ENCODE data around the gene PSMG2.

Gene PSMG2

DNA sequence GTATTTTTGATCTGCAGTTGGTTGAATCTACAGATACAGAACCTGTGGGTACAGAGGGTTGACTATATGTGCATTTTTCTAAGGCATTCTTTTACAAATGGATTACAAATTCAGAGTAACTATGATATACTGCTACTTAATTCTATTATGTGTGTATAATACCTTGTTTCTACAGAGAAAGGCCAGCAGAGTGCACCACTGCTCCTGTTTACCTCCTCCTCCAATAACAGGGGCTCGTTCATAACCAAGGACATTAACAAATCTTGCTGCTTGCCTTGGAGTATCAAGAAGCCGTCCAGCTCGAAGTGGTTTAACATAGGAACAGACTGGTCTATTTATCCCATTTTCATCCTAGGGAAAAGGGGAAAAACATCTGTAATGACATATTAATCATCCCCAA, 16.7 kb upstream of the PSMG2 start:
- TF ChIP-seq EZH2phosphoT487 (IDR thresholded peaks at IDR 0.05; ENCODE audit: borderline replicate concordance, low read length) = no peak
- TF ChIP-seq, protein P1, sequence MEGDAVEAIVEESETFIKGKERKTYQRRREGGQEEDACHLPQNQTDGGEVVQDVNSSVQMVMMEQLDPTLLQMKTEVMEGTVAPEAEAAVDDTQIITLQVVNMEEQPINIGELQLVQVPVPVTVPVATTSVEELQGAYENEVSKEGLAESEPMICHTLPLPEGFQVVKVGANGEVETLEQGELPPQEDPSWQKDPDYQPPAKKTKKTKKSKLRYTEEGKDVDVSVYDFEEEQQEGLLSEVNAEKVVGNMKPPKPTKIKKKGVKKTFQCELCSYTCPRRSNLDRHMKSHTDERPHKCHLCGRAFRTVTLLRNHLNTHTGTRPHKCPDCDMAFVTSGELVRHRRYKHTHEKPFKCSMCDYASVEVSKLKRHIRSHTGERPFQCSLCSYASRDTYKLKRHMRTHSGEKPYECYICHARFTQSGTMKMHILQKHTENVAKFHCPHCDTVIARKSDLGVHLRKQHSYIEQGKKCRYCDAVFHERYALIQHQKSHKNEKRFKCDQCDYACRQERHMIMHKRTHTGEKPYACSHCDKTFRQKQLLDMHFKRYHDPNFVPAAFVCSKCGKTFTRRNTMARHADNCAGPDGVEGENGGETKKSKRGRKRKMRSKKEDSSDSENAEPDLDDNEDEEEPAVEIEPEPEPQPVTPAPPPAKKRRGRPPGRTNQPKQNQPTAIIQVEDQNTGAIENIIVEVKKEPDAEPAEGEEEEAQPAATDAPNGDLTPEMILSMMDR (IDR thresholded peaks at IDR 0.05; ENCODE audit: low read depth, low read length, poor library complexity, severe bottlenecking) = peak; percentile 44
- Histone ChIP-seq H3K9me3 (ENCODE audit: control insufficient read depth, insufficient read depth, low read length) (no peaks in the 10 kb centered on the region), H3K27me3 (ENCODE audit: control insufficient read depth, low read length) (no peaks in the 10 kb centered on the region), H3F3A (ENCODE audit: control insufficient read depth, insufficient read depth) (peaks cover 4% of the 10 kb centered on the region; the same call in 1 of the 2 replicates), H4K20me1 (ENCODE audit: control insufficient read depth, insufficient read depth, low read depth, low read length) (no peaks in the 10 kb centered on the region), H3K9me2 (replicated peaks; ENCODE audit: control insufficient read depth, low read length) (no peaks in the 10 kb centered on the region), H3K79me2 (ENCODE audit: control insufficient read depth, low read length) (no peaks in the 10 kb centered on the region), H3K4me3 (ENCODE audit: low read length) (no peak overlapping the region), H3K4me2 (ENCODE audit: low read length) (no peak overlapping the region), H3K36me3 (ENCODE audit: control insufficient read depth, low read length) (peaks cover 7% of the 10 kb centered on the region; the same call in 1 of the 2 replicates), H3K27ac (ENCODE audit: low read depth, low read length) (no peak overlapping the region), H3K4me1 (ENCODE audit: control insufficient read depth, low read length) (no peaks in the 10 kb centered on the region)

DNA sequence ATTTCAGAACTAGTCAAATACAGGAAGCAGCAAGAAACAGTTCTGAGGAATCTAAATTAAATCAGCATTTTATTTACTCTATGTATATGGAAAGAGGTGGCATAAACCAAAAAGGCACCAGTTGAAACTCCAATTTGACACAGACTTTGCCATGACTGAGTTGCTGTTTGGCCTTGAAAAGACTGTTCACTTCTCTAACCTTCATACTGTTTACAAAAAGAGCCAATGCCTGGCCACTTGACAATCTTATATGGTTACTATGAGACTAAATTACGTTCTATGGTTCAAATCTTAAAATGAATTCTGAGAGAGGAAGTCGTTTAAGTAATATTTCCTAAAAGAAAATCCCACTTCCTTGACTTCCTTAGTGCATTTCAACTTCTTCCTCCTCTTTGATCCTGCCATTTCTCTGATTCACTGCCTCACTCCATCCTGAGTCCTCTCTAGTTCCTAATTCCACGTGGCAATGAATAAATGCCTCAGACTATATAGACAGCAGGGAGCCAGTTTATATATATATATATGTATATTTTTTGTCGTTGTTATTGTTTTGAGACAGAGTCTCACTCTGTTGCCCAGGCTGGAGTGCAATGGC, 13.5 kb upstream of the PSMG2 start:
- no peaks in the 10 kb centered on the region for H3K79me2 ChIP-seq (ENCODE audit: control insufficient read depth, low read length)
- no peaks in the 10 kb centered on the region for H3K9me2 ChIP-seq (replicated peaks; ENCODE audit: control insufficient read depth, low read length)
- H4K20me1 ChIP-seq (ENCODE audit: control insufficient read depth, insufficient read depth, low read depth, low read length) = no peaks in the 10 kb centered on the region
- H3K4me2 ChIP-seq (ENCODE audit: low read length) = no peak overlapping the region
- no peak overlapping the region for H3K4me3 ChIP-seq (ENCODE audit: low read length)
- H3K9me3 ChIP-seq (ENCODE audit: control insufficient read depth, insufficient read depth, low read length) = no peaks in the 10 kb centered on the region
- no peak overlapping the region for H3K27ac ChIP-seq (ENCODE audit: low read depth, low read length)
- H3K36me3 ChIP-seq (ENCODE audit: control insufficient read depth, low read length) = peaks cover 21% of the 10 kb centered on the region
- H3K27me3 ChIP-seq (ENCODE audit: control insufficient read depth, low read length) = no peaks in the 10 kb centered on the region
- peaks cover 5% of the 10 kb centered on the region for H3K4me1 ChIP-seq (ENCODE audit: control insufficient read depth, low read length)
- H3F3A ChIP-seq (ENCODE audit: control insufficient read depth, insufficient read depth) = peaks cover 5% of the 10 kb centered on the region; the same call in 1 of the 2 replicates
- TF ChIP-seq EZH2phosphoT487 (IDR thresholded peaks at IDR 0.05; ENCODE audit: borderline replicate concordance, low read length) = no peak
- TF ChIP-seq, protein P1 (IDR thresholded peaks at IDR 0.05; ENCODE audit: low read depth, low read length, poor library complexity, severe bottlenecking) = no peak

DNA sequence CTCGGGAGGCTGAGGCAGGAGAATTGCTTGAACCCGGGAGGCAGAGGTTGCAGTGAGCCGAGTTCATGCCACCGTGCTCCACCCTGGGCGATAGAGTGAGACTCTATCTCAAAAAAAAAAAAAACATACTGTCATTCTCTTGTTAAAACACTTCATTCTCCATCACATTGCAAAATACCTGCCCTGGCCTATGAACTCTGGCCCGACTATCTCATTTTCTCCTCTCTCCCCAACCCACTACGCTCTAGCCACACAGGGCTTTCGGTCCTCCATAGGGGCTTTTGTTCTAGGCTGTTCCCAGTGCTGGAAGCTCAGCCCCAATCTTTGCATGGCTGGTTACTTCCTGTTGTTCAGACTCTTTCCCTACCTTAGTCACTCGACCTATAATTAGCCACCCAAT, 10.6 kb upstream of the PSMG2 start:
- Histone ChIP-seq H3K79me2 (ENCODE audit: control insufficient read depth, low read length) (no peaks in the 10 kb centered on the region), H3K4me1 (ENCODE audit: control insufficient read depth, low read length) (peaks cover 5% of the 10 kb centered on the region), H3K27me3 (ENCODE audit: control insufficient read depth, low read length) (no peaks in the 10 kb centered on the region), H3K36me3 (ENCODE audit: control insufficient read depth, low read length) (peaks cover 24% of the 10 kb centered on the region), H3K4me3 (ENCODE audit: low read length) (no peak overlapping the region), H3K9me3 (ENCODE audit: control insufficient read depth, insufficient read depth, low read length) (no peaks in the 10 kb centered on the region), H3K4me2 (ENCODE audit: low read length) (no peak overlapping the region), H3K27ac (ENCODE audit: low read depth, low read length) (no peak overlapping the region), H4K20me1 (ENCODE audit: control insufficient read depth, insufficient read depth, low read depth, low read length) (no peaks in the 10 kb centered on the region), H3K9me2 (replicated peaks; ENCODE audit: control insufficient read depth, low read length) (no peaks in the 10 kb centered on the region), H3F3A (ENCODE audit: control insufficient read depth, insufficient read depth) (peaks cover 5% of the 10 kb centered on the region; the same call in 1 of the 2 replicates)
- TF ChIP-seq, protein P1 (IDR thresholded peaks at IDR 0.05; ENCODE audit: low read depth, low read length, poor library complexity, severe bottlenecking) = no peak
- no peak for TF ChIP-seq EZH2phosphoT487 (IDR thresholded peaks at IDR 0.05; ENCODE audit: borderline replicate concordance, low read length)

Measured in DOHH2 (cell line).